ENCODE data around the gene CELA1.

DNA sequence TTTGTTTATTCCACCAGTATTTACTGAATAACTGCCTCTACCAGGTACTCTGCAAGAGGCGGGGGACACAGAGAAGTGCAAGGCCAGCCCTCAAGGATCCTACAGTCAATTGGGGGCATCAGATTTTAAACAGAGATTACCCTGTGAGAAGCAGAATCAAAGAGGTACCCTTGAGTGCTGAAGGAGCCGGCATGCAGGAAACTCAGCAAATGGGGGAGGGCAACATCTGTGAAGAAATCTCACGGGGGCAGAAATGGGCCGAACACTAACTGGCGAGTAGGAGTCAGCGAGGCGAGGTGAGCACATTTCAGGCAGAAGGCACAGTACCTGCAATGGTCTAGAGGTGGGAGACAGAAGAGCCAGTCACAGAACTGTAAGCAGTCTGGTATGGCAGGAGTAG, 35.7 kb upstream of the CELA1 start:
- TF ChIP-seq, protein P1, sequence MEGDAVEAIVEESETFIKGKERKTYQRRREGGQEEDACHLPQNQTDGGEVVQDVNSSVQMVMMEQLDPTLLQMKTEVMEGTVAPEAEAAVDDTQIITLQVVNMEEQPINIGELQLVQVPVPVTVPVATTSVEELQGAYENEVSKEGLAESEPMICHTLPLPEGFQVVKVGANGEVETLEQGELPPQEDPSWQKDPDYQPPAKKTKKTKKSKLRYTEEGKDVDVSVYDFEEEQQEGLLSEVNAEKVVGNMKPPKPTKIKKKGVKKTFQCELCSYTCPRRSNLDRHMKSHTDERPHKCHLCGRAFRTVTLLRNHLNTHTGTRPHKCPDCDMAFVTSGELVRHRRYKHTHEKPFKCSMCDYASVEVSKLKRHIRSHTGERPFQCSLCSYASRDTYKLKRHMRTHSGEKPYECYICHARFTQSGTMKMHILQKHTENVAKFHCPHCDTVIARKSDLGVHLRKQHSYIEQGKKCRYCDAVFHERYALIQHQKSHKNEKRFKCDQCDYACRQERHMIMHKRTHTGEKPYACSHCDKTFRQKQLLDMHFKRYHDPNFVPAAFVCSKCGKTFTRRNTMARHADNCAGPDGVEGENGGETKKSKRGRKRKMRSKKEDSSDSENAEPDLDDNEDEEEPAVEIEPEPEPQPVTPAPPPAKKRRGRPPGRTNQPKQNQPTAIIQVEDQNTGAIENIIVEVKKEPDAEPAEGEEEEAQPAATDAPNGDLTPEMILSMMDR (conservative IDR thresholded peaks at IDR 0.05; ENCODE audit: low read length) = no peak
- TF ChIP-seq EZH2phosphoT487 (IDR thresholded peaks at IDR 0.05; ENCODE audit: borderline replicate concordance, low read depth, low read length) = no peak

Data from OCI-LY7 (cell line).